ENCODE measurements around the gene LY86.

- TF ChIP-seq ZNF785 (CRISPR knock-in tag; IDR thresholded peaks at IDR 0.05) (no peak), ZBTB33 (CRISPR knock-in tag; IDR thresholded peaks at IDR 0.05) (no peak), NR2C2 (CRISPR knock-in tag; IDR thresholded peaks at IDR 0.05) (no peak), NR2C2 (tag; IDR thresholded peaks at IDR 0.05) (no peak), CTCF (IDR thresholded peaks at IDR 0.05 in 2 of 3, conservative IDR thresholded peaks at IDR 0.05 in 1 of 3; ENCODE audit: insufficient read depth in 2 of 3, low read depth in 1 of 3, low read length in 3 of 3) (no peak), POLR2AphosphoS2 (IDR thresholded peaks at IDR 0.05; ENCODE audit: low read length) (no peak)
Measured at GRCh38 chr6:6629402-6629801, 40.9 kb downstream of the LY86 start.
